LNCaP clone FGC (cell line): ENCODE results near the gene SPPL2A.

Experiments
- DNase-seq: peaks from one replicate; pipeline ENCODE4 v3.0.0-alpha.2; 2011; ENCODE audit warnings: low read depth
- H3K4me3 ChIP-seq: 2 replicates; pipeline ENCODE4 v1.5.1; 2011; ENCODE audit warnings: mild to moderate bottlenecking, low read depth, low read length, control low read depth
- CTCF ChIP-seq: IDR thresholded peaks from 2 replicates; pipeline ENCODE4 v1.5.1; 2012; ENCODE audit warnings: mild to moderate bottlenecking; ENCODE audit not compliant: control insufficient read depth, insufficient read depth; ENCODE audit errors: extremely low read depth

Gene SPPL2A

GRCh38 chr15:50751394-50751793, 14.1 kb downstream of the SPPL2A start:
- no peak overlapping the region for H3K4me3 ChIP-seq
- DNase-seq = no peak
- no peak for TF ChIP-seq CTCF

- DNase-seq = no peak
- no peak for TF ChIP-seq CTCF
These were observed 15.2 kb downstream of the SPPL2A start for GRCh38 chr15:50750227-50750705.

GRCh38 chr15:50747523-50747922, 18.0 kb downstream of the SPPL2A start:
- H3K4me3 ChIP-seq = no peak overlapping the region
- DNase-seq = no peak
- no peak for TF ChIP-seq CTCF

More at GRCh38 chr15:50750227-50750705, 15.2 kb downstream of the SPPL2A start:
- H3K4me3 ChIP-seq = no peak overlapping the region

GRCh38 chr15:50744601-50745000, 20.9 kb downstream of the SPPL2A start:
- H3K4me3 ChIP-seq = no peak overlapping the region
- TF ChIP-seq CTCF = no peak
- DNase-seq = no peak

- H3K4me3 ChIP-seq = no peak overlapping the region
- DNase-seq = no peak
- no peak for TF ChIP-seq CTCF
These were observed 24.6 kb downstream of the SPPL2A start for GRCh38 chr15:50740955-50741354.

GRCh38 chr15:50736823-50737222, 28.7 kb downstream of the SPPL2A start:
- DNase-seq = no peak
- no peak for TF ChIP-seq CTCF
- no peak overlapping the region for H3K4me3 ChIP-seq

- DNase-seq = no peak
- TF ChIP-seq CTCF = no peak
These were observed 30.4 kb downstream of the SPPL2A start for GRCh38 chr15:50735156-50735555.

More at GRCh38 chr15:50735156-50735555, 30.4 kb downstream of the SPPL2A start:
- no peak overlapping the region for H3K4me3 ChIP-seq
